NCI-H2227 (cell line): ENCODE measurements around the gene KRTAP9-2.
"Not testable (repeated sequence)": the region's sequence is repeated elsewhere in the genome, so short reads cannot be mapped to it uniquely, and the experiment has no call there.

Source experiments
- DNase-seq: peaks from one replicate; lab custom pipeline; 2025; ENCODE audit not compliant: unreplicated experiment; lab: John Stamatoyannopoulos, UW

Gene KRTAP9-2

GRCh38 chr17:41232399-41233105, 6.1 kb downstream of the KRTAP9-2 start, which contains the start of gene KRTAP9-3:
TSS of gene KRTAP9-3 (plus strand) at chr17:41232449. CDS start at chr17:41232502, 53 bp downstream.
- not testable (repeated sequence) for DNase-seq

GRCh38 chr17:41237116-41237515, 10.7 kb downstream of the KRTAP9-2 start:
- not testable (repeated sequence) for DNase-seq

- DNase-seq, result not testable (repeated sequence)
These were observed 11.5 kb downstream of the KRTAP9-2 start, which contains the start of gene KRTAP9-8 for GRCh38 chr17:41237949-41238437. TSS of gene KRTAP9-8 (plus strand) at chr17:41237999. CDS start at chr17:41238052, 53 bp downstream.

GRCh38 chr17:41246995-41247787, 20.7 kb downstream of the KRTAP9-2 start:
- DNase-seq, result not testable (repeated sequence)

- not testable (repeated sequence) for DNase-seq
These were observed 23.3 kb downstream of the KRTAP9-2 start, which contains the start of gene KRTAP9-4 for GRCh38 chr17:41249637-41250240. TSS of gene KRTAP9-4 (plus strand) at chr17:41249687. CDS start at chr17:41249721, 34 bp downstream.

GRCh38 chr17:41251261-41251660, 24.8 kb downstream of the KRTAP9-2 start:
- no peak for DNase-seq

- no peak for DNase-seq
These were observed 28.4 kb downstream of the KRTAP9-2 start for GRCh38 chr17:41254861-41255260.

GRCh38 chr17:41255381-41256290, 29.2 kb downstream of the KRTAP9-2 start, which contains the start of gene KRTAP9-9:
TSS of gene KRTAP9-9 (plus strand) at chr17:41255384.
- DNase-seq, result not testable (repeated sequence)

GRCh38 chr17:41256291-41256685, 29.8 kb downstream of the KRTAP9-2 start:
- DNase-seq, result no peak

GRCh38 chr17:41258406-41258805, 32.0 kb downstream of the KRTAP9-2 start:
- no peak for DNase-seq

GRCh38 chr17:41263212-41263611, 36.8 kb downstream of the KRTAP9-2 start:
- DNase-seq, result no peak

- DNase-seq, result no peak
These were observed 38.2 kb downstream of the KRTAP9-2 start for GRCh38 chr17:41264599-41264998.

- no peak for DNase-seq
These were observed 38.6 kb downstream of the KRTAP9-2 start, which contains the start of gene KRTAP9-6 for GRCh38 chr17:41265078-41265477. TSS of gene KRTAP9-6 (plus strand) at chr17:41265378. CDS start at chr17:41265378, 0 bp downstream.

- DNase-seq, result no peak
These were observed 41.3 kb downstream of the KRTAP9-2 start for GRCh38 chr17:41267711-41268110.

- DNase-seq, result not testable (repeated sequence)
These were observed 44.9 kb downstream of the KRTAP9-2 start for GRCh38 chr17:41271323-41271722.

- DNase-seq, result no peak
These were observed 45.4 kb downstream of the KRTAP9-2 start for GRCh38 chr17:41271858-41272257.

- not testable (repeated sequence) for DNase-seq
These were observed 49.3 kb downstream of the KRTAP9-2 start, which contains the start of gene KRTAP9-7 for GRCh38 chr17:41275648-41276190. TSS of gene KRTAP9-7 (plus strand) at chr17:41275698. CDS start at chr17:41275698, 0 bp downstream.
